Duodenal mucosa (tissue), 2 donors: Measurements from ENCODE around the gene HLA-DQB2.
"Not testable (repeated sequence)": the region's sequence is repeated elsewhere in the genome, so short reads cannot be mapped to it uniquely, and the experiment has no call there.

Experiments used
- H3K27ac ChIP-seq: one replicate; pipeline ENCODE4 v1.7.0; 2013; ENCODE audit warnings: low read depth, low read length
- H3K27me3 ChIP-seq, 2 donors: one replicate each; pipeline ENCODE4 v1.7.0; 2013; ENCODE audit warnings: low read length in 2 of 2, control low read depth in 1 of 2; ENCODE audit not compliant: insufficient read depth in 2 of 2, control insufficient read depth in 1 of 2
- H3K36me3 ChIP-seq, 2 donors: one replicate each; pipeline ENCODE4 v1.7.0; 2013; ENCODE audit warnings: low read length in 2 of 2, control low read depth in 1 of 2; ENCODE audit not compliant: insufficient read depth in 2 of 2, control insufficient read depth in 1 of 2
- H3K4me1 ChIP-seq, 2 donors: one replicate each; pipeline ENCODE4 v1.7.0; 2013; ENCODE audit warnings: low read length in 2 of 2, control low read depth in 1 of 2; ENCODE audit not compliant: insufficient read depth in 2 of 2, control insufficient read depth in 1 of 2
- H3K4me3 ChIP-seq, 2 donors: one replicate each; pipeline ENCODE4 v1.7.0; 2013; ENCODE audit warnings: low read length in 2 of 2, low read depth in 1 of 2
- H3K9ac ChIP-seq, 2 donors: one replicate each; pipeline ENCODE4 v1.7.0; 2013; ENCODE audit warnings: low read length in 2 of 2, low read depth in 1 of 2
- H3K9me3 ChIP-seq, 2 donors: one replicate each; pipeline ENCODE4 v1.7.0; 2013; ENCODE audit warnings: low read length in 2 of 2, control low read depth in 1 of 2; ENCODE audit not compliant: control insufficient read depth in 1 of 2

The HLA-DQB2 gene

GRCh38 chr6:32763421-32763820 is at the start of gene HLA-DQB2:
Gene HLA-DQB2 (minus strand): TSS chr6:32763532. CDS start chr6:32763470, 62 bp downstream.
- no peaks in the 10 kb centered on the region for H3K9me3 ChIP-seq
- H3K4me1 ChIP-seq = no peaks in the 10 kb centered on the region
- no peak within 1 kb of the TSS for H3K9ac ChIP-seq
- peaks cover 3 to 11% of the 10 kb centered on the region in 2 donors for H3K27me3 ChIP-seq
- H3K36me3 ChIP-seq = no peaks in the 10 kb centered on the region
- no peak within 1 kb of the TSS for H3K27ac ChIP-seq
- H3K4me3 ChIP-seq = no peak within 1 kb of the TSS

GRCh38 chr6:32809171-32809570 is 45.8 kb upstream of the HLA-DQB2 start:
- Histone ChIP-seq H3K9ac (no peak overlapping the region), H3K36me3 (no peaks in the 10 kb centered on the region), H3K4me3 (no peak overlapping the region), H3K9me3 (no peaks in the 10 kb centered on the region), H3K27me3 (no peaks in the 10 kb centered on the region), H3K4me1 (no peaks in the 10 kb centered on the region), H3K27ac (no peak overlapping the region)

GRCh38 chr6:32807020-32807580 is 43.8 kb upstream of the HLA-DQB2 start:
- H3K27me3 ChIP-seq = peaks cover 0 to 3% of the 10 kb centered on the region in 2 donors
- H3K4me1 ChIP-seq = no peaks in the 10 kb centered on the region
- H3K9ac ChIP-seq = no peak overlapping the region
- no peaks in the 10 kb centered on the region for H3K9me3 ChIP-seq
- H3K27ac ChIP-seq = no peak overlapping the region
- H3K4me3 ChIP-seq = no peak overlapping the region
- no peaks in the 10 kb centered on the region for H3K36me3 ChIP-seq

- not testable (repeated sequence) for H3K9me3 ChIP-seq, H3K4me3 ChIP-seq, H3K4me1 ChIP-seq, H3K27ac ChIP-seq, H3K36me3 ChIP-seq, H3K9ac ChIP-seq, H3K27me3 ChIP-seq
Measured at GRCh38 chr6:32805404-32805803, 42.1 kb upstream of the HLA-DQB2 start.

GRCh38 chr6:32803416-32803815 is 40.1 kb upstream of the HLA-DQB2 start:
- no peak overlapping the region for H3K27ac ChIP-seq
- H3K4me3 ChIP-seq = no peak overlapping the region
- no peaks in the 10 kb centered on the region for H3K4me1 ChIP-seq
- no peaks in the 10 kb centered on the region for H3K36me3 ChIP-seq
- no peaks in the 10 kb centered on the region for H3K9me3 ChIP-seq
- H3K27me3 ChIP-seq = peaks cover 3 to 8% of the 10 kb centered on the region in 2 donors
- H3K9ac ChIP-seq = no peak overlapping the region

GRCh38 chr6:32799740-32800139 is 36.4 kb upstream of the HLA-DQB2 start:
- Histone ChIP-seq H3K4me1 (peaks cover 4 to 10% of the 10 kb centered on the region in 2 donors), H3K9me3 (no peaks in the 10 kb centered on the region), H3K36me3 (no peaks in the 10 kb centered on the region), H3K27me3 (peaks cover 7 to 8% of the 10 kb centered on the region in 2 donors), H3K27ac (no peak overlapping the region), H3K4me3 (no peak overlapping the region), H3K9ac (no peak overlapping the region)

- Histone ChIP-seq H3K9me3 (no peaks in the 10 kb centered on the region), H3K4me1 (peaks cover 4 to 10% of the 10 kb centered on the region in 2 donors), H3K36me3 (no peaks in the 10 kb centered on the region), H3K4me3 (no peak overlapping the region), H3K27me3 (peaks cover 8% of the 10 kb centered on the region in 2 donors), H3K27ac (no peak overlapping the region), H3K9ac (no peak overlapping the region)
Measured at GRCh38 chr6:32799168-32799567, 35.8 kb upstream of the HLA-DQB2 start.

GRCh38 chr6:32796848-32797776 is 33.8 kb upstream of the HLA-DQB2 start:
- Histone ChIP-seq H3K4me3 (peak overlapping the region; percentile 45 to 53), H3K4me1 (peaks cover 4 to 10% of the 10 kb centered on the region in 2 donors), H3K36me3 (no peaks in the 10 kb centered on the region), H3K9me3 (no peaks in the 10 kb centered on the region), H3K27me3 (peaks cover 7 to 14% of the 10 kb centered on the region in 2 donors), H3K9ac (peak overlapping the region in 1 of 2 donors; percentile 45), H3K27ac (no peak overlapping the region)

- H3K27ac ChIP-seq = no peak overlapping the region
- H3K9ac ChIP-seq = no peak overlapping the region
- H3K27me3 ChIP-seq = peaks cover 10 to 16% of the 10 kb centered on the region in 2 donors
Measured at GRCh38 chr6:32794510-32794909, 31.2 kb upstream of the HLA-DQB2 start.

GRCh38 chr6:32792901-32793435 is 29.6 kb upstream of the HLA-DQB2 start:
- peaks cover 10 to 16% of the 10 kb centered on the region in 2 donors for H3K27me3 ChIP-seq
- H3K9me3 ChIP-seq = no peaks in the 10 kb centered on the region
- H3K36me3 ChIP-seq = no peaks in the 10 kb centered on the region
- no peak overlapping the region for H3K4me3 ChIP-seq
- H3K9ac ChIP-seq = no peak overlapping the region
- no peak overlapping the region for H3K27ac ChIP-seq
- H3K4me1 ChIP-seq = peaks cover 4 to 10% of the 10 kb centered on the region in 2 donors

More at GRCh38 chr6:32794510-32794909, 31.2 kb upstream of the HLA-DQB2 start:
- peaks cover 4 to 10% of the 10 kb centered on the region in 2 donors for H3K4me1 ChIP-seq
- H3K9me3 ChIP-seq = no peaks in the 10 kb centered on the region
- H3K4me3 ChIP-seq = no peak overlapping the region
- no peaks in the 10 kb centered on the region for H3K36me3 ChIP-seq
